ENCODE data around the gene PLEKHH2. TPM values are rescaled to one million over a fixed set of nuclear protein-coding genes. Genes with fewer than 3 reads are reported as not detected.

Gene PLEKHH2
- total and polyA plus RNA-seq, 2 of the 13 experiments (the other 11 are each of a cell fraction or from before 2014, with no cell fraction given) = 1.1 to 3.0 TPM

DNA sequence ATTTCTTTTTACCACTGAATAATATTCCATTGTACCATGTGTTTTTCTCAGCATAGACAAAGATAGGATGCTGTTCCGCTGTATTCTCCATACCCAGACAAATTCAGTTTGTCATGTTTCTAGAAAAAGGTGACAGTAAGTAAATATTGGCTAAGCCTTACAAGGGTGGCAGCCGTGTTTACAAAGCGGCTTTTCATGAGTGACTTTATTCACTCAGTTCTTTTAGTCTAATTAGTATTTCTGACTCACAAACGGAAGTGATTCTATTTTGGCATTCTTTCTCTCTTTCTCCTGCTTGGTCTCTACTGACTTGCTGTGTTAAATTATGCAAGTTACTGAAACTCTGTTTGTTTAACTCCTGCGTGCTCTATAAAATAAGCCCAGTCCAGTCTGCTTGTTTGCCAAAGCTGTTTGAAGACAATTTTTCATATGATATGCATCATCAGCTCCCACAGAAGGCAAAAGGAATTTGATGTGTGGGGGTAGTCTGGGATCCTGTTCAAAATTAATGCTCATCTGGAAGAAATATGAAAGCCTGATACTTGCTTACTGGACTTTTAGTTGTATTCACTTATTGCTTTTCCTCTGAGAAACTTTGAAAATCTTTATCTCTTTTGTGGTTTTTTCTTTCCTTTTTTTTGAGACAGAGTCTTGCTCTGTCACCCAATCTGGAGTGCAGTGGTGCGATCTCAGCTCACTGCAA is 2.3 kb upstream of the PLEKHH2 start (continued):
- TF ChIP-seq KLF9 (CRISPR knock-in tag; IDR thresholded peaks at IDR 0.05; ENCODE audit: low read depth) = 0 out of 2 replicates have a peak, but pooled peaks have one; percentile 30
- TF ChIP-seq HMG20A (CRISPR knock-in tag; IDR thresholded peaks at IDR 0.05; ENCODE audit: borderline replicate concordance) = peak; percentile 98
- peak; percentile 59 for TF ChIP-seq NR2F2 (IDR thresholded peaks at IDR 0.05; ENCODE audit: borderline replicate concordance, low read depth)
- TF ChIP-seq MXD1 (CRISPR knock-in tag; IDR thresholded peaks at IDR 0.05) = no peak
- TF ChIP-seq, protein P1, sequence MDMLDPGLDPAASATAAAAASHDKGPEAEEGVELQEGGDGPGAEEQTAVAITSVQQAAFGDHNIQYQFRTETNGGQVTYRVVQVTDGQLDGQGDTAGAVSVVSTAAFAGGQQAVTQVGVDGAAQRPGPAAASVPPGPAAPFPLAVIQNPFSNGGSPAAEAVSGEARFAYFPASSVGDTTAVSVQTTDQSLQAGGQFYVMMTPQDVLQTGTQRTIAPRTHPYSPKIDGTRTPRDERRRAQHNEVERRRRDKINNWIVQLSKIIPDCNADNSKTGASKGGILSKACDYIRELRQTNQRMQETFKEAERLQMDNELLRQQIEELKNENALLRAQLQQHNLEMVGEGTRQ (IDR thresholded peaks at IDR 0.05; ENCODE audit: low read depth, low read length) = no peak
- TF ChIP-seq, protein P1 (CRISPR knock-in tag; IDR thresholded peaks at IDR 0.05; ENCODE audit: borderline replicate concordance) = peak; percentile 38; the same call in 1 of the 2 replicates
- no peak for TF ChIP-seq ZNF691 (CRISPR knock-in tag; IDR thresholded peaks at IDR 0.05; ENCODE audit: borderline replicate concordance, low read depth)
- TF ChIP-seq ZNF816 (CRISPR knock-in tag; IDR thresholded peaks at IDR 0.05; ENCODE audit: borderline replicate concordance) = no peak; the same call in 1 of the 2 replicates
- no peak for TF ChIP-seq MTERF4 (CRISPR knock-in tag; IDR thresholded peaks at IDR 0.05)
- TF ChIP-seq ZNF646 (CRISPR knock-in tag; IDR thresholded peaks at IDR 0.05) = 0 out of 2 replicates have a peak, but pooled peaks have one; percentile 4
- TF ChIP-seq EED (CRISPR knock-in tag; IDR thresholded peaks at IDR 0.05) = no peak
- TF ChIP-seq RAD21 (CRISPR knock-in tag; IDR thresholded peaks at IDR 0.05) = no peak
- TF ChIP-seq ZNF180 (CRISPR knock-in tag; IDR thresholded peaks at IDR 0.05; ENCODE audit: borderline replicate concordance, low read depth) = no peak
- TF ChIP-seq, protein P2, sequence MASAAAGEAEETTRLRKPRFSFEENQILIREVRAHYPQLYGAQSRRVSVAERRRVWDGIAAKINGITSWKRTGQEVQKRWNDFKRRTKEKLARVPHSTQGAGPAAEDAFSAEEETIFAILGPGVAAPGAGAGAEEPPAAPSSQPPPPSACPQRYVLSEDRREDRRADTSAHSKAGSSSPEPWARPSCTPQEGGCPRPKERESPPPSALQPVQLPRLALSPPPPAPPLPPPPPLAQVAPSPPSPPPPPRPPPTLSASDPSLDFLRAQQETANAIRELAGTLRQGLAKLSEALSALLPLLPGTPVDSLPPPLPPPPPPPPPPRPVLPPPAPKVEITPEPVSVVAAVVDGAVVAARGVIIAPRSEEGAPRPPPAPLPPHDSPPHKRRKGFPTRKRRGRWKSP (CRISPR knock-in tag; IDR thresholded peaks at IDR 0.05) = peak; percentile 31; the same call in 1 of the 2 replicates
- TF ChIP-seq SP140L (CRISPR knock-in tag; IDR thresholded peaks at IDR 0.05; ENCODE audit: borderline replicate concordance) = no peak
